CD8-positive, alpha-beta memory T cell (primary cell): ENCODE data around the gene ERBB3. TPM values are rescaled to one million over a fixed set of nuclear protein-coding genes. Genes with fewer than 3 reads are reported as not detected.
"Not testable (repeated sequence)": the region's sequence is repeated elsewhere in the genome, so short reads cannot be mapped to it uniquely, and the experiment has no call there.

ENCODE experiments used
- CTCF ChIA-PET: fragments of 350-600 bp; sonication (Branson Sonifier 250); formaldehyde crosslinking; loops from one replicate; lab custom pipeline; 2021; ENCODE audit warnings: antibody characterized with exemption; lab: Charles Lee
- POLR2A ChIA-PET: fragments of 350-600 bp; sonication (Branson Sonifier 250); formaldehyde crosslinking; loops from one replicate; lab custom pipeline; 2021; ENCODE audit warnings: antibody characterized with exemption; lab: Charles Lee
- DNase-seq, 5 donors: peaks; one replicate each; pipeline versions ENCODE4 v3.0.0 to v3.0.0-alpha.2; 2020 to 2022; ENCODE audit warnings: mixed read lengths in 1 of 5
- H3K27ac ChIP-seq: one replicate; pipeline ENCODE4 v1.7.0; 2013; ENCODE audit warnings: low read depth, mild to moderate bottlenecking, low read length, moderate library complexity
- H3K27me3 ChIP-seq: 2 replicates; pipeline ENCODE4 v1.7.0; 2013; ENCODE audit warnings: low read length, mild to moderate bottlenecking; ENCODE audit not compliant: insufficient read depth, poor library complexity, severe bottlenecking
- H3K36me3 ChIP-seq: 2 replicates; pipeline ENCODE4 v1.7.0; 2013; ENCODE audit warnings: mild to moderate bottlenecking, low read length, moderate library complexity; ENCODE audit not compliant: insufficient read depth
- H3K4me1 ChIP-seq: 2 replicates; pipeline ENCODE4 v1.7.0; 2013; ENCODE audit warnings: mild to moderate bottlenecking, low read length, moderate library complexity; ENCODE audit not compliant: insufficient read depth
- H3K4me3 ChIP-seq: 2 replicates; pipeline ENCODE4 v1.7.0; 2013; ENCODE audit warnings: mild to moderate bottlenecking, low read length
- H3K9me3 ChIP-seq: 2 replicates; pipeline ENCODE4 v1.7.0; 2013; ENCODE audit warnings: mild to moderate bottlenecking, low read length
- H3K27ac Mint-ChIP-seq, 8 donors: one replicate each; pipeline ENCODE4 v1.8.0; 2020 to 2021; ENCODE audit warnings: mixed read lengths in 8 of 8, mild to moderate bottlenecking in 6 of 8, inconsistent platforms in 3 of 8, moderate library complexity in 3 of 8
- H3K27me3 Mint-ChIP-seq, 2 donors: one replicate each; pipeline ENCODE4 v1.8.0; 2020 to 2021; ENCODE audit warnings: mixed read lengths in 2 of 2, mild to moderate bottlenecking in 1 of 2, moderate library complexity in 1 of 2
- H3K36me3 Mint-ChIP-seq, 3 donors: one replicate each; pipeline ENCODE4 v1.8.0; 2020 to 2021; ENCODE audit warnings: mixed read lengths in 3 of 3, inconsistent platforms in 1 of 3, mild to moderate bottlenecking in 1 of 3
- H3K4me1 Mint-ChIP-seq, 3 donors: one replicate each; pipeline ENCODE4 v1.8.0; 2020 to 2021; ENCODE audit warnings: mixed read lengths in 3 of 3, inconsistent platforms in 1 of 3, mild to moderate bottlenecking in 1 of 3
- H3K4me3 Mint-ChIP-seq, 7 donors: one replicate each; pipeline ENCODE4 v1.8.0; 2020 to 2021; ENCODE audit warnings: mixed read lengths in 7 of 7, mild to moderate bottlenecking in 6 of 7, moderate library complexity in 4 of 7, inconsistent platforms in 2 of 7
- H3K9me3 Mint-ChIP-seq, 5 donors: one replicate each; pipeline ENCODE4 v1.8.0; 2020 to 2022; ENCODE audit warnings: mixed read lengths in 5 of 5, mild to moderate bottlenecking in 3 of 5, moderate library complexity in 2 of 5, inconsistent platforms in 1 of 5
- polyA plus RNA-seq: library from polyadenylated mRNA; unstranded; fragments of 300-500 nt; fragmentation: Illumina TruSeq; gene quantifications from one replicate; pipeline ENCODE4 v1.2.3, GENCODE V29; 2021
- total RNA-seq, 2 experiments: library from RNA; stranded (reverse); gene quantifications; one replicate each; pipeline ENCODE4 v1.2.3, GENCODE V29; 2021

ERBB3 gene
- total and polyA plus RNA-seq, 3 experiments from 2014 or later = 0.63 to 1.9 (median 1.7) TPM

DNA sequence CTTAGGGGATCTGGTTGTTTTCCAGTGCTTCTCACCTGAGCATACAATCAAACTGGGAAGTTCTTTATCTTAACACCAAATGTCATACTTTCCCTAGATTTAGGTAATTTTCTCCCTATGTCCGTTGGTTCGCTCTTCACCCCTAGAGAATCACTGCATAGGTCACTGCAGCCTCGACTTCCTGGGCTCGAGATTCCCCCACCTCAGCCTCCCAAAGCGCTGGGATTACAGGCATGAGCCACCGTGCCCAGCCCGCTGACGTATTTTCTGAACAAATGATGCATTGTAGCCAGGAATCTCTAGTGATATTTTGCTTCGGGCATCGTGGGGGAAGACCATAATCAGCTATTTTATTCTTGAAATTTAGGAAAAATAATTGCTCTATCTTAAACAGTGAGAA is 35.4 kb downstream of the ERBB3 start:
- Histone ChIP-seq H3K4me1 (peaks cover 34% of the 10 kb centered on the region), H3K4me3 (peak overlapping the region; percentile 93), H3K27ac (peak overlapping the region; percentile 99), H3K36me3 (peaks cover 29% of the 10 kb centered on the region), H3K27me3 (no peaks in the 10 kb centered on the region), H3K9me3 (no peaks in the 10 kb centered on the region)
- peaks cover 34 to 43% (median 37%) of the 10 kb centered on the region in 3 donors for H3K4me1 Mint-ChIP-seq
- DNase-seq = no peak
- ChIA-PET POLR2A (interaction anchor here (0.6 to 5.0 kb wide), 5 partner anchors 8 to 142 kb away, joined by 3 to 115 read pairs (median 5); partner anchors contain the start of genes MYL6B, PA2G4 and RAB5B), CTCF (interaction anchor here (0.7 to 5.5 kb wide), 3 partner anchors 8 to 75 kb away, joined by 3 to 89 read pairs (median 47); partner anchors contain the start of gene PA2G4)
- H3K4me3 Mint-ChIP-seq = peak overlapping the region; percentile 89 to 100 (median 99)
- H3K36me3 Mint-ChIP-seq = peaks cover 8 to 63% (median 33%) of the 10 kb centered on the region in 3 donors
- H3K27me3 Mint-ChIP-seq = peaks cover 0 to 10% of the 10 kb centered on the region in 2 donors
- H3K9me3 Mint-ChIP-seq = no peaks in the 10 kb centered on the region
- H3K27ac Mint-ChIP-seq = peak overlapping the region; percentile 96 to 100 (median 98)

DNA sequence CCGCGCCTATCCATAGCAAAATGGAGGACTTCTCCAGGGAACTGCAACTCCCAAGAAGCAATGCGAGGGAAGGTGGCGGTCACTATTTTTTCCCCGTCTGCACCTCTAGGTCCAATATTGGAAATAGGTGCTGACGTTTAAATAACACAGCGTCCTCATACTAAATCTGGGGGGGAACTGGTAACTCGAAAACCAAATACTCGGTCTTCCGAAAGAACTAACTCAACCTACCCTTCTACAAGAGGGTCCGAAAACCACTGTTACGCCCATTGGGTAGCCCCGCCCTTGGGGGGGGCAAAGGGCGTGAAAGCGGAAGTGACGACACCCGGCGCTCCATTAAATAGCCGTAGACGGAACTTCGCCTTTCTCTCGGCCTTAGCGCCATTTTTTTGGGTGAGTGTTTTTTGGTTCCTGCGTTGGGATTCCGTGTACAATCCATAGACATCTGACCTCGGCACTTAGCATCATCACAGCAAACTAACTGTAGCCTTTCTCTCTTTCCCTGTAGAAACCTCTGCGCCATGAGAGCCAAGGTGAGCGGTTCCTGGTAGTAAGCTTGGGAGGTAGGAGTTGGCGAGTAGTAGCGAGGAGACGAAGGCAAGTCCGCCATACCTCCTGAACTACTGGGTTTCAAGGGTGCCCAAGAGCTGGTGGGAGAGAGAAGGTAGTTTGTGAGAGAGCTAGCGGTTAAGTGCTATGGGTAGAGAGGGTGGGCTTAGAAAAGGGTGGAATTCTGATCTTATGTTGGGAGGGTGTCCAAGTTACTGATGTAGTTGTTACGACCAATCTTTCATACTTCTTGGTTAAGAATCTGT is 36.5 kb downstream of the ERBB3 start, which contains the start of gene RPL41:
RPL41 (plus strand) TSS at position 367 of the 815 bp plus-strand sequence.
- ChIA-PET CTCF (interaction anchor here (0.7 to 5.6 kb wide), 10 partner anchors 9 to 142 kb away, joined by 3 to 101 read pairs (median 21); partner anchors contain the start of genes ANKRD52, ERBB3, ESYT1 and PA2G4), POLR2A (interaction anchor here (0.9 to 5.8 kb wide), 11 partner anchors 9 to 298 kb away, joined by 3 to 115 read pairs (median 6); partner anchors contain the start of genes ESYT1, MYL6B, ORMDL2 and PA2G4)
- H3K9me3 ChIP-seq = no peaks in the 10 kb centered on the region
- DNase-seq = peak; percentile 86 to 97 (median 93)
- H3K27me3 ChIP-seq = no peaks in the 10 kb centered on the region
- peaks cover 36 to 43% (median 37%) of the 10 kb centered on the region in 3 donors for H3K4me1 Mint-ChIP-seq
- peaks cover 34% of the 10 kb centered on the region for H3K4me1 ChIP-seq
- H3K36me3 ChIP-seq = peaks cover 18% of the 10 kb centered on the region
- peaks cover 0 to 10% of the 10 kb centered on the region in 2 donors for H3K27me3 Mint-ChIP-seq
- peak within 1 kb of the TSS; percentile 96 to 100 (median 98) for H3K27ac Mint-ChIP-seq
- peak within 1 kb of the TSS; percentile 93 for H3K4me3 ChIP-seq
- H3K36me3 Mint-ChIP-seq = peaks cover 7 to 63% (median 26%) of the 10 kb centered on the region in 3 donors
- no peaks in the 10 kb centered on the region for H3K9me3 Mint-ChIP-seq
- H3K4me3 Mint-ChIP-seq = peak within 1 kb of the TSS; percentile 89 to 100 (median 99)
- H3K27ac ChIP-seq = peak within 1 kb of the TSS; percentile 99

DNA sequence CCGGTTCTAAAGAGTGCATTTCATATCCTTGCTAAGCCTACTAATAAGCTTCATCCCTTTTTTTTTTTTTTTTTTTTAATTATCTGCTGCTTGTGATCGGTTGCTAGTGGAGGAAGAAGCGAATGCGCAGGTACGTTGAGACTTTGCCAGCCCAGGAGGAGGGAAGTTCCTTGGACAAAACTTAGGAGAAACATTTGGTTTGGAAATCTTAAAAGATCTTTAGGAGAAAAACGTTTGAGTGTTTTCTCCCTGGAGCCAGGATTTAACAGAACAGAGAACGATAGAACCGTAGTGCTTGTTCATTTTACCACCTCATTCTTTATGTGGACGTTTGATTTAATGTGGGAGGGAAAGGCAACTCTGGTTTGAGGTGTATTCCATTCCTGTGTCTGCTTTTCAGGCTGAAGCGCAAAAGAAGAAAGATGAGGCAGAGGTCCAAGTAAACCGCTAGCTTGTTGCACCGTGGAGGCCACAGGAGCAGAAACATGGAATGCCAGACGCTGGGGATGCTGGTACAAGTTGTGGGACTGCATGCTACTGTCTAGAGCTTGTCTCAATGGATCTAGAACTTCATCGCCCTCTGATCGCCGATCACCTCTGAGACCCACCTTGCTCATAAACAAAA is 37.2 kb downstream of the ERBB3 start:
- H3K9me3 Mint-ChIP-seq, H3K9me3 ChIP-seq, H3K27me3 ChIP-seq, H3K27me3 Mint-ChIP-seq, DNase-seq: not testable (repeated sequence)
- Mint-ChIP-seq H3K4me3 (peak overlapping the region; percentile 89 to 100 (median 99)), H3K4me1 (peaks cover 36 to 43% (median 37%) of the 10 kb centered on the region in 3 donors), H3K27ac (peak overlapping the region; percentile 96 to 100 (median 98)), H3K36me3 (peaks cover 7 to 65% (median 23%) of the 10 kb centered on the region in 3 donors)
- peaks cover 34% of the 10 kb centered on the region for H3K4me1 ChIP-seq
- H3K4me3 ChIP-seq = peak overlapping the region; percentile 93
- ChIA-PET POLR2A (interaction anchor here (0.9 to 5.8 kb wide), 14 partner anchors 9 to 299 kb away, joined by 3 to 115 read pairs (median 5); partner anchors contain the start of genes ESYT1, MYL6B, ORMDL2 and PA2G4), CTCF (interaction anchor here (1.1 to 5.6 kb wide), 14 partner anchors 9 to 231 kb away, joined by 3 to 101 read pairs (median 14); partner anchors contain the start of genes ANKRD52, ERBB3, ESYT1 and PA2G4)
- H3K36me3 ChIP-seq = peaks cover 13% of the 10 kb centered on the region
- H3K27ac ChIP-seq = peak overlapping the region; percentile 99

DNA sequence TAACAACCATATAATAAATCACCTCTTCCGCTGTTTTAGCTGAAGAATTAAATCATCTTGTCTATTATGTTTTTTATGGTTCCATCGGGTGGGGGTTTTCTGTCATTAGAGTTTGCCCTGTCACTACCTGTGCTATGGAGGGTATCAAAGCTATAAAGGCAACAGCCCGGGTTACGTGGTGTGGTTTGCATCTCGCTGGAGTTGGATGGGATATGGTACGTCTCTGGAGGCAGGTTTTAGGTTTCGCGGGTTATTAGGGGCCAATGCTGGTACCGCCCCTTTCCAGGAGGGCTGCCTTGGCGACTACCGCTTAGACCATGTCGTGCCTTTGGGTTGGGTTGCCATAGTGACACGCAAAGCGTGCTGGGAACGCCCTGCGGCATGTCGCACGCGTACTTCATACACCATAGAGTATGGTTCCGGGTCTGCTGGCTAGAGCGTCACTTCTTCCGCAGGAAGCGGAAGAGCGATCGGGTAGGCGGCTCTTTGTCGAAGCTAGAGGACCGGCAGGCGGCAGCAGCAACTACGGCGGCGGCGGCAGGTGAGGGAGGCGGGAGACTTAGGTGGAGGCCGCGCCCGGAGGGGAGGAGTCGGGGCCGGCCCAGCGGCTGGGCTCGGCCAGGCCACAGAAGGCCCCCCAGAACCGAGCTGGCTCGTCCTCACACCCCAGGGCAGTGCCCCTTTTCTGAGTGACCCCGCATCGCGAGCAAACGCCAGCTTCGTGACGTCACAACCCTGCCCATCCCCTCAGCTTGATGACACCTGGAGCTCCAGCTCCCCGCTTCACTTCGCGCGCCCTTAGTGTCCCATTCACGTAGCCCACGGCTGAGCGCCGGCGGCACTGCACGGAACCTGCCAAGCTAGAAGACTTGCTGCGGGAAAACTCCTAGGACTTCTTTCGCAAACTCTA is 38.1 kb downstream of the ERBB3 start, which contains the start of gene ZC3H10:
ZC3H10 (plus strand) TSS at position 489 of the 910 bp plus-strand sequence. CDS start 2,297 bp downstream, outside the sequence.
- peaks cover 11% of the 10 kb centered on the region for H3K36me3 ChIP-seq
- H3K4me3 ChIP-seq = peak within 1 kb of the TSS; percentile 93
- ChIA-PET POLR2A (interaction anchor here (0.5 to 5.8 kb wide), 26 partner anchors 8 to 607 kb away, joined by 3 to 115 read pairs (median 4); partner anchors contain the start of genes ANKRD52, CNPY2, ERBB3 and ESYT1), CTCF (interaction anchor here (0.6 to 5.6 kb wide), 35 partner anchors 8 to 516 kb away, joined by 3 to 101 read pairs (median 5); partner anchors contain the start of genes ANKRD52, COQ10A, ERBB3 and ESYT1)
- Mint-ChIP-seq H3K4me1 (peaks cover 37 to 43% (median 38%) of the 10 kb centered on the region in 3 donors), H3K9me3 (no peaks in the 10 kb centered on the region), H3K4me3 (peak within 1 kb of the TSS; percentile 89 to 100 (median 99)), H3K36me3 (peaks cover 7 to 61% (median 21%) of the 10 kb centered on the region in 3 donors), H3K27me3 (peaks cover 0 to 10% of the 10 kb centered on the region in 2 donors), H3K27ac (peak within 1 kb of the TSS; percentile 96 to 100 (median 98))
- H3K27me3 ChIP-seq = no peaks in the 10 kb centered on the region
- peak within 1 kb of the TSS; percentile 99 for H3K27ac ChIP-seq
- DNase-seq = peak; percentile 93 to 100 (median 98)
- H3K9me3 ChIP-seq = no peaks in the 10 kb centered on the region
- H3K4me1 ChIP-seq = peaks cover 34% of the 10 kb centered on the region

DNA sequence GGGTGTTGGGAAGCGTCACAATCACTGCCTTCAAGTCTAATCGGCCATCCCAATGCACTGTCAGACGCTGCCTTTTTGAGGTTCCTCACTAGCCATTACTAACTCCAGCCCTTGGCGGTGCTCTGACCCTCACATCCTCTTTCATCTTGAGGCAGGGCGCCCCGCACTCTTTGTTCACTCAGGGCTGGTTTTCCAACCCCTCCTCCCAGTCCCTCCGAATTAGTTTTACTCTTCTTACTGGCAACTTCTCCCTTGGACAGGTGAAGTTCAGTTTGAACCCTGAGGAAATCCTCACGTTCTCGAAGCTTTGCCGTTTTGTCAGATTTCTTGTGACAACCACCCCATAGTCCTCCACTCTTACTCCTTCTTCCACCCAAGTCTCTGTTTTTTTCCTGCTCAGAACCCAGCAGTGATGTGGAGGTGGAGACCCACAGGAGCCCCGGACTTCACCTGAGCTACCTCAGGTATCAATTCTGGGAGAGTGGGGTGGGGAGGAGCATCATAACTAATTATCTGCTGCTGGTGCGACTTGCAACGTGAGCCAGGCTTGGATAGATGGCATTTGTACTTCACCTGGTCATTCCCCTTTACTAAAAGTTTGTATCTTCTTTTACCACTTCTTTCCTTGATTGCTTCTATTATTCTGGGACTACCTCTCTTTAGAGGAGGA is 38.9 kb downstream of the ERBB3 start:
- ChIA-PET POLR2A (interaction anchor here (0.5 to 5.8 kb wide), 25 partner anchors 8 to 606 kb away, joined by 3 to 115 read pairs (median 4); partner anchors contain the start of genes ANKRD52, CNPY2, ERBB3 and ESYT1), CTCF (interaction anchor here (0.6 to 5.6 kb wide), 38 partner anchors 7 to 515 kb away, joined by 3 to 101 read pairs (median 4); partner anchors contain the start of genes ANKRD52, COQ10A, ERBB3 and ESYT1)
- no peak for DNase-seq
- Mint-ChIP-seq H3K4me1 (peaks cover 40 to 45% (median 40%) of the 10 kb centered on the region in 3 donors), H3K27me3 (peaks cover 0 to 10% of the 10 kb centered on the region in 2 donors), H3K36me3 (peaks cover 7 to 53% (median 14%) of the 10 kb centered on the region in 3 donors), H3K4me3 (peak overlapping the region; percentile 89 to 100 (median 99)), H3K9me3 (no peaks in the 10 kb centered on the region), H3K27ac (peak overlapping the region; percentile 96 to 100 (median 98))
- H3K4me1 ChIP-seq = peaks cover 34% of the 10 kb centered on the region
- H3K36me3 ChIP-seq = peaks cover 11% of the 10 kb centered on the region
- peak overlapping the region; percentile 99 for H3K27ac ChIP-seq
- peak overlapping the region; percentile 84 for H3K4me3 ChIP-seq
- H3K9me3 ChIP-seq = no peaks in the 10 kb centered on the region
- no peaks in the 10 kb centered on the region for H3K27me3 ChIP-seq

DNA sequence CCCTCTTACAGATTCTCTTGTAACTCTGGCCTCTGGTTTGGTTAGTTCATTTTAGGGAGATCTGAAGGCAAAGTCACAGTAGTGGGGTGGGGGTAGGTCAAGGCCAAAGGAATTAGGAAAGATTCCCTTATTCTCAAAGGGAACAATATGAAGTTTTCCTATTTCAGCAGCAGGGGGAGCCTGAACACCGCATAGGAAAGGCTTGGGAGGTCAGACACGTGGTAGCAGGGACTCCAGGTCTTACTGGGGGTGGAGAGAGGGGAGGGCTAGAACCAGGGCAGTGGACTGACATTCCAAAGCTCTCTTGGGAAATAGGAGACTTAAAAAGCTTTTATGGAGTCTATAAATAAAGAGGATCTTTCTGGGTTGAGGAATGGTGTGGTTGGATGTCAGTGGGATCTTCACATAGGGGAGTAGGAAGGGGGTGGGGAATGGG is 39.4 kb downstream of the ERBB3 start:
- peak overlapping the region; percentile 99 for H3K27ac ChIP-seq

More for the DNA sequence above, 39.4 kb downstream of the ERBB3 start:
- Mint-ChIP-seq H3K36me3 (peaks cover 7 to 51% (median 12%) of the 10 kb centered on the region in 3 donors), H3K27me3 (peaks cover 0 to 10% of the 10 kb centered on the region in 2 donors), H3K27ac (peak overlapping the region; percentile 96 to 100 (median 98)), H3K4me3 (peak overlapping the region; percentile 89 to 100 (median 99)), H3K4me1 (peaks cover 44 to 49% (median 45%) of the 10 kb centered on the region in 3 donors), H3K9me3 (no peaks in the 10 kb centered on the region)
- Histone ChIP-seq H3K4me1 (peaks cover 34% of the 10 kb centered on the region), H3K27me3 (no peaks in the 10 kb centered on the region), H3K4me3 (peak overlapping the region; percentile 84), H3K36me3 (peaks cover 11% of the 10 kb centered on the region), H3K9me3 (no peaks in the 10 kb centered on the region)
- ChIA-PET POLR2A (interaction anchor here (0.6 to 5.8 kb wide), 7 partner anchors 9 to 171 kb away, joined by 3 to 115 read pairs (median 16); partner anchors contain the start of genes ANKRD52, ESYT1, PA2G4 and RAB5B), CTCF (interaction anchor here (0.6 to 5.6 kb wide), 22 partner anchors 8 to 381 kb away, joined by 3 to 101 read pairs (median 4); partner anchors contain the start of genes ANKRD52, ESYT1, PA2G4 and RNF41)
- DNase-seq = peak; percentile 20 to 75 (median 57)
